ENCODE data around the gene XRCC6. TPM values are rescaled to one million over a fixed set of nuclear protein-coding genes. Genes with fewer than 3 reads are reported as not detected.

Gene XRCC6
- total and polyA plus RNA-seq, 2 of the 13 experiments (the other 11 are each of a cell fraction or from before 2014, with no cell fraction given): 124 to 625 TPM

- peak; percentile 79 for TF ChIP-seq BCL3 (CRISPR knock-in tag; IDR thresholded peaks at IDR 0.05)
- TF ChIP-seq THAP8 (CRISPR knock-in tag; IDR thresholded peaks at IDR 0.05; ENCODE audit: borderline replicate concordance): no peak
- no peak for TF ChIP-seq ZNF317 (CRISPR knock-in tag; IDR thresholded peaks at IDR 0.05)
- TF ChIP-seq MTA3 (CRISPR knock-in tag; IDR thresholded peaks at IDR 0.05): no peak
- no peak for TF ChIP-seq BCLAF1 (IDR thresholded peaks at IDR 0.05)
- TF ChIP-seq PCBP2 (optimal IDR thresholded peaks at IDR 0.05; ENCODE audit: low read depth, low read length, poor library complexity, severe bottlenecking): no peak
- no peak for TF ChIP-seq ZNF383 (CRISPR knock-in tag; IDR thresholded peaks at IDR 0.05; ENCODE audit: borderline replicate concordance)
- TF ChIP-seq ZFP36 (IDR thresholded peaks at IDR 0.05; ENCODE audit: borderline replicate concordance, low read depth, low read length, partially characterized antibody): no peak
- peak; percentile 61; the same call in 1 of the 2 replicates for TF ChIP-seq ZNF879 (CRISPR knock-in tag; IDR thresholded peaks at IDR 0.05)
- TF ChIP-seq MZF1 (CRISPR knock-in tag; IDR thresholded peaks at IDR 0.05; ENCODE audit: borderline replicate concordance): no peak
- no peak for TF ChIP-seq SETDB1 (CRISPR knock-in tag; IDR thresholded peaks at IDR 0.05; ENCODE audit: borderline replicate concordance)
- no peak for TF ChIP-seq NBN (conservative IDR thresholded peaks at IDR 0.05)
- TF ChIP-seq CAMTA2 (CRISPR knock-in tag; IDR thresholded peaks at IDR 0.05; ENCODE audit: borderline replicate concordance): no peak
- 0 out of 2 replicates have a peak, but pooled peaks have one; percentile 28 for TF ChIP-seq SIX1 (CRISPR knock-in tag; IDR thresholded peaks at IDR 0.05; ENCODE audit: borderline replicate concordance)
- TF ChIP-seq ERF (CRISPR knock-in tag; IDR thresholded peaks at IDR 0.05): peak; percentile 64
- TF ChIP-seq JUN (CRISPR knock-in tag; IDR thresholded peaks at IDR 0.05): no peak
- TF ChIP-seq PITX1 (CRISPR knock-in tag; IDR thresholded peaks at IDR 0.05): peak; percentile 75
- TF ChIP-seq ZFP90 (CRISPR knock-in tag; IDR thresholded peaks at IDR 0.05; ENCODE audit: borderline replicate concordance): no peak
- no peak for TF ChIP-seq ZNF660 (CRISPR knock-in tag; IDR thresholded peaks at IDR 0.05; ENCODE audit: borderline replicate concordance, low read depth)
- TF ChIP-seq RBM22 (optimal IDR thresholded peaks at IDR 0.05; ENCODE audit: low read length): peak; percentile 68
- TF ChIP-seq U2AF2 (IDR thresholded peaks at IDR 0.05; ENCODE audit: low read depth, low read length): no peak
- no peak for TF ChIP-seq NR2C2 (CRISPR knock-in tag; IDR thresholded peaks at IDR 0.05; ENCODE audit: borderline replicate concordance)
- no peak for TF ChIP-seq NR3C1 (CRISPR knock-in tag; IDR thresholded peaks at IDR 0.05)
- peak; percentile 58; the same call in 1 of the 3 replicates for TF ChIP-seq MXI1 (IDR thresholded peaks at IDR 0.05; ENCODE audit: borderline replicate concordance, low read depth, low read length)
- no peak for TF ChIP-seq ZNF597 (CRISPR knock-in tag; IDR thresholded peaks at IDR 0.05)
Observed at GRCh38 chr22:41621099-41621910, at the start of gene XRCC6 (continued).
